ENCODE data around the gene DLG2. TPM values are rescaled to one million over a fixed set of nuclear protein-coding genes. Genes with fewer than 3 reads are reported as not detected.
"Not testable (repeated sequence)": the region's sequence is repeated elsewhere in the genome, so short reads cannot be mapped to it uniquely, and the experiment has no call there.

The DLG2 gene
- total RNA-seq, 1 experiment from 2014 or later: not detected

DNA sequence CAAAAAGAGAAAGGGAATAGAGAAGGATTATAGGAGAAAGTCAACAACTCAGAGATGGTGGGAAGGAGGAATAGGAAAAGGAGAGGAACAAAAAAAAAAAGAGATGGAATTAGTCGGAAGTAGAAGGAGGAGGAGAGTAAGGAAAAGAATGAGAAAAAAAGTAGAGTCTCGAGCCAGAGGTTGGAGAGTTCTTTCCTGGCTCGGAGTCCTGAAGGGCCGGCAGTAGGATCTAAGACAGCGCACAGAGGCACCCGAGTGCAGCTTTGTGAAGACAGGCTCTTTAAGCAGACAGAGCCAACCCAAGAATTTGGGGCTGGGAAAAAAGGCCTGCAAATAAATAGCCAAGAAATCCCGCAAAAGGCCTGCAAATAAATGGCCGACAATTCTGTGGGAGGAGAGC lies 2170.6 kb downstream of the DLG2 start:
- no peak for DNase-seq (ENCODE audit: low read depth, low spot score)
- in situ Hi-C loops (cut with HindIII; ENCODE audit: low pct_unique_long_range_greater_than_20kb, low sequenced_read_pairs): no loop called here

DNA sequence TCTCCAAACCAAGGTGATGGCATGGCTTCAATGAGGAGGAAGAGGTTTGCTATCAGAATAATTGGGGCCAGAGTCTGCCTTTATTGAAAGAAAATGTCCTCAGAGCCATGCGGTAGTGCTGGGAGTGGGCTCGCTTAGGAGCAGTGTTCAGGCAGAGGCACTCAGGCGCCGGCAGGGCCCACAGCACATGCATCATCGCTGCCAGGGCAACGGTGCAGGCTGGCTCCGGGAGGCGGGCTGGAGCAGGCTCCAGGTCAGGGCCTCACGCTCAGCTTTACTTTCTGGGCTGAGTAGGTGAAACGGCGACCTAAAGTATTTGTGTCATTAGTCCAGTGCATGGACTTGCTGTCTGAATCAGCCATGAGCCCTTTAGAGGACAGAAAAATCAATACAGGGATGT lies 2171.1 kb downstream of the DLG2 start:
- in situ Hi-C loops (cut with HindIII; ENCODE audit: low pct_unique_long_range_greater_than_20kb, low sequenced_read_pairs): no loop called here
- no peak for DNase-seq (ENCODE audit: low read depth, low spot score)

DNA sequence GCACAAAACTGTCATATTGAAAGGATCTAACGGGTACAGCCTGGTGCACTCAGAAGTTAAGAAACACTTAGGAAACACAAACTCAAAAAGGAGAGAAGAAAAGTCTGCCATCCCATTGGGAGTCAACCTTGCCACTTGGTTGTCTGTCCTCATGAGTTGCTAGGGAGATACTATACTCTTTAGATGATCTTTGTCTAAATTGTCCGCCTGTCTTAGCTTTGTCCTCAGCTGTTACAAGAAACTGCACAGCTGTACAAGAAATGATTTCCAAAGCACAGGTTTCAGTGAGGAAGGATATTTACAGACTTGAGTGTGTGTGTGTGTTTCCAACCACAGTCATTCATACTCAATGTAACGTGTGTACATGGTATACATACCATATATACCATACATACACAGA lies 2171.8 kb downstream of the DLG2 start:
- no peak for DNase-seq (ENCODE audit: low read depth, low spot score)
- in situ Hi-C loops (cut with HindIII; ENCODE audit: low pct_unique_long_range_greater_than_20kb, low sequenced_read_pairs): no loop called here

DNA sequence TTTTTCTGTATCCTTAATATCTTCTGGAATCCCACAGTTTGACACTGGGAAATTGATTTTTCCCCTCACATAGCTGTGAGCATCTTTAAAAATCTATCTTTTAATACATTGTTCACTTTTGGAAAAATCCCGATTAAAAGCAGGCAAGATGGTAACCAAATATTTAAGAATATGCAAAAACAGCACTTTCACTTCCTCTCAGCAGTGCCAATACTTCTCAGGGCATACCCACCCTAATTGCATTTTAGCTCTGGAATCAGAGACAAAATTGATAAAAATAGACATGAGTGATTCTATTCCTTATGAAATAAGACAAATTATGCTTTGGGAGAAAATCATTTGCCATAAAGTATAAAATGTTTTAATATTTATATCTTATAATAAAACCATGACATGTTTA lies 2172.5 kb downstream of the DLG2 start:
- in situ Hi-C loops (cut with HindIII; ENCODE audit: low pct_unique_long_range_greater_than_20kb, low sequenced_read_pairs): no loop called here
- DNase-seq (ENCODE audit: low read depth, low spot score): no peak

DNA sequence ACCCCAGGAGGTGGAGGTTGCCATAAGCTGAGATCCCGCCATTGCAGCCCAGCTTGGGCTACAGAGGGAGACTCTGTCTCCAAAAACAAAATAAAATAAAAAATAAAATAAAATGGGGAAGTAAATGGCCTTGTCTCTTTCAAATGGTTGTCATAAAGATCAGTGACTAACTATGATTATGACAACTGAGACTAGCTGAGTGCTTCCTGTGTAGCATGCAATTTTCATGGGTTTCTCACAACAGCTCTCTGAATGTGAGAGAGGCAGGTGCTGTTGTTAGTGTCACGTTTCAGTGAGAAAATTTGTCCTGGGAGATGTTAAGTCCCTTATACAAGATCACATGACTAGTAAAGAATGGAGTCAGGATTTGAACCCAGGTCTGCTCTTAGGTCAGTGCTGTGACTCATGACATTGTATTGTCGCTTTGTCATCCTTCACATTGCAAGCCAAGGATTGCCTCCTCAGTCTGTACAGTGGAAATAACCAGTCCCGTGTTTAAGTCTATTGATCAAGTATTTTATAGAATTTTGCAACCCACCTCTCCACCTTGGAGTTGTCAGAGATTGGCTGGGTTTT lies 2177.7 kb downstream of the DLG2 start:
- DNase-seq (ENCODE audit: low read depth, low spot score): no peak
- in situ Hi-C loops (cut with HindIII; ENCODE audit: low pct_unique_long_range_greater_than_20kb, low sequenced_read_pairs): no loop called here

DNA sequence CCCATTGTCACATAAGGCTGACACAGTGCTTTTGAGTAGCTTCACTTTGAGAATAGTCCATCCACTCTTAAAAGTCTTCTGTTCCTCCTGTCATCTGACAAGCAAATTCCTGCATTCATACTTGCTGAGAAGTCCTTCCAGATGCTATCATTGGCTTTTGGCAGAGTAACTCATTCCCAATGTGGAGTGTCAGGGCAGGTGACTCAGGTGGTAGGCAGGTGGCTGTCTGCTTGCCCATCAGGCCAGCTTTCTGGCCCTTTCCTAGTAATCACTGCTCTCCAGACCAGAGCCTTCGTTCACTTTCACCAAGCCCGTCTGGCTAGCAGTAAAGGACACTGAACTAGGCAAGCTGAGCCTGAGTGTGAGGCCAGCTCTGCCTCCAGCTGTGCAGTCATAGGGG lies 2178.5 kb downstream of the DLG2 start:
- no peak for DNase-seq (ENCODE audit: low read depth, low spot score)
- in situ Hi-C loops (cut with HindIII; ENCODE audit: low pct_unique_long_range_greater_than_20kb, low sequenced_read_pairs): no loop called here

DNA sequence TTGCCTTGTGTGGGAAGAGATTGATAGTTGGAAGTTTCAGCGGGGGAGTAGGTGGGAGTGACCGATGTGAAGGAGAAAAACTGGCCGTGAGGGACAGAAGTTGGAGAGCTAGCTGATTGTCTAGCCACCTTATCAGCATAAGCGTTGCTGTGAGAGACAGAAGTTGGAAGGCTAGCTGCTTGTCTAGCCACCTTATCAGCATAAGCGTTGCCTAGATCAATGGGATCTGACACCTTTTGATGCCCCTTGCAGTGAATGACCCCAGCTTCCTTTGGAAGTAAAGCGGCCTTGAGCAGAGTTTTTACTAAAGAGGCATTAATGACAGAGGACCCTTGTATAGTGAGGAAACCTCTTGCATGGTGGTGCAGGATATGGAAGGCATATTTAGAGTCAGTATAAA lies 2183.3 kb downstream of the DLG2 start:
- in situ Hi-C loops (cut with HindIII; ENCODE audit: low pct_unique_long_range_greater_than_20kb, low sequenced_read_pairs); DNase-seq (ENCODE audit: low read depth, low spot score): not testable (repeated sequence)

DNA sequence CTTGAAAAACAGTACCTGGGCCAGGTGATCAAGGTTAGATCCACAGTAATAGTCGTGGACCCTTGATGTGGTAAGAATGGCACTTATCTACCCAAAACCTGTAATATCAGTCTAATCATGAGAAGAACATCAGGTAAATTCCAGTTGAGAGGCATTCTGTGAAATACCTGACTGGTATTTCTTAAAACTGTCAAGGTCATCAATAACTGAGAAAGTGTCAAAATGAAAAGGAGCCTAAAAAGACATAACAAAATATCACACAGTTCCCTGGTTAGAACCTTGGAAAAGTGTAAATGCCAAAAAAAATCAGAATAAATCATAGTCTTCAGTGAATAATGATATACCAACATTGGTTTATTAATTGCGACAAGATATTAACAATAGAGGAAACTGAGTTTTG lies 2185.5 kb downstream of the DLG2 start:
- in situ Hi-C loops (cut with HindIII; ENCODE audit: low pct_unique_long_range_greater_than_20kb, low sequenced_read_pairs): no loop called here
- DNase-seq (ENCODE audit: low read depth, low spot score): no peak

DNA sequence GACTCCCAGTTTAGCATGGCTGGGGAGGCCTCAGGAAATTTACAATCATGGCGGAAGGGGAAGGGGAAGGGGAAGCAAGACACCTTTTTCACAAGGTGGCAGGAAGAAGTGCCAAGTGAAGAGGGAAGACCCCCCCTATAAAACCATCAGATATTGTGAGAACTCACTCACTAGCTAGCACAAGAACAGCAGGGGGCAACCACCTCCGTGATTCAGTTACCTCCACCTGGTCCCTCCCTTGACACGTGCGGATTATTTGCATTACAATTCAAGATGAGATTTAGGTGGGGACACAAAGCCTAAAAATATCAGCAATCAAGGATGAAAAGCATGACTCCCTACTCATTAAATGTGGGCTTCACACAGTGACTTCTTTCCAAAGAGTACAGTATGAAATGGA lies 2186.0 kb downstream of the DLG2 start:
- in situ Hi-C loops (cut with HindIII; ENCODE audit: low pct_unique_long_range_greater_than_20kb, low sequenced_read_pairs): no loop called here
- DNase-seq (ENCODE audit: low read depth, low spot score): no peak

DNA sequence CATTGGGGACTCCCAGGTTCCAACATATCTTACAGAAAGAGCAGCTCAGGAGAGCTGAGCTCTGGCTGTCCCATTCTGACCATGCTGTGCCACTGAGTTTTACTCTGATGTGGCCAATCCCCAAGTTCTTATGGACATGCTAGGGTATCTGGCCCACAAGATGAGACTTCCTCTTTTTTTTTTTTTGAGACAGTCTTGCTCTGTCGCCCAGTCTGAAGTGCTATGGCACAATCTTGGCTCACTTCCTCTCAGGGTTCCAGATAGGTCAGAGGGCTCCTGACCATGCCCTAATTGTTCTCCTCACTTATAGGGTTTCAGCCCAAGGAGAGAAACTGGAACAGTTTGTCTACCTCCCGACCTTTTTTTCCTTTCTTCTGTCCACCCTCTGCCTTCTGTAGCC lies 2188.7 kb downstream of the DLG2 start:
- DNase-seq (ENCODE audit: low read depth, low spot score): no peak
- in situ Hi-C loops (cut with HindIII; ENCODE audit: low pct_unique_long_range_greater_than_20kb, low sequenced_read_pairs): no loop called here

DNA sequence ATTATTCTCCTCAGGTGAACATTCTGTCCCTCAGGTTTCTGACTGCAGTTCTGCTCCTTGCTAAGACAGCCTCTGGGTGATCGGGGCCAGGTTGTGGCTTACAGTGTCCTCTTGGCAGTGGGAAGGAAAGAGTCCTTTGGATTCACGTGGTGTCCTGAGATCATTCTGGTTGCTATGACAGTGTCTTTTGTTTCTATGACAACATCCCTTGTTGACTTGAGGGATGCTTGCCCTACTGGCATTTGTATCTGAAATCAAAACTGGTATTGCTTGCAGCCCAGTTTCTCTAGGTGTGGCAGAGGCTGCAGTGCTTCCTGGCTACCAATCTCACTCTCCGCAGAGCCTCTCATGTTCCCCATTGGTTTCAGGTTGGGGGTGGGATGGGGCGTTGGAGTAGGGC lies 2189.2 kb downstream of the DLG2 start:
- in situ Hi-C loops (cut with HindIII; ENCODE audit: low pct_unique_long_range_greater_than_20kb, low sequenced_read_pairs): no loop called here
- DNase-seq (ENCODE audit: low read depth, low spot score): no peak

DNA sequence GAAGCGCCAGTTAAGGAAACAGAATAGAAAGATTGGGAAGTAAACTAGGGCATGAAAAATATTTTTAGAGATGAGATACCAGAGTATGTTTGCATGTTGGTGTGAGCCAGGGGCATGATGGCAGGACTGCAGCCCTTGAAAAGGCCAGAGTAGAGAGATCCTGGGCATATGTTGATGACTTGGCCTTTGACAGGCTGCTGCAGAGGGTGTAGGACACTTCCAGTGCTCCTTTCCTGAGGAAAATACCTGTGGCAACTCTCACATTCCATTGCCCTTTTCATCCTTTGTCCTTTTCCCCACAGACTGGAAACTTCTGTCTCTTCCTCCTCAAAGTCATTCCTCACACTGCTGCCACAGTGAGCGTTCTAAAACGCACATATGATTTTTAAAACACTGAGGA lies 2190.3 kb downstream of the DLG2 start:
- in situ Hi-C loops (cut with HindIII; ENCODE audit: low pct_unique_long_range_greater_than_20kb, low sequenced_read_pairs): no loop called here

DNA sequence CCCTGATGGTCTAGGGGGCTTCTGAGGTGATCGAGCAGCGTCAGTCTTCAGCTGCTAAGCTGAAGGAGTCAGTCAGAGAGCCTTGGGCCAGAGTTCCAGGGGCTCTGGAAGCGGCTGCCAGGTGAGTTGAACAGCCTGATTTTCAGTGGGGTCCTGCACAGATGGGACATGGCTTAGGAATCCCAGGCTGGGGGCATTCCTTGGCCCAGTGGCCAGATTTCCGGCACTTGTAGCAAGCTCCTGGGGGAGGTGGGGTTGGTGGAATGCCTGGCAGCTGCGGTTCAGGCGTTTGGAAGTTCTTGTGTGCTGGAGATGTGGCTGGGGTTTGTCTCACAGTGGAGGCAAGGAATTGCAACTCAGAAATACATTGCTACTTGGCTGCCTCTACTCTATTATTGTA lies 2192.3 kb downstream of the DLG2 start:
- in situ Hi-C loops (cut with HindIII; ENCODE audit: low pct_unique_long_range_greater_than_20kb, low sequenced_read_pairs); DNase-seq (ENCODE audit: low read depth, low spot score): not testable (repeated sequence)

More for the DNA sequence above, 2190.3 kb downstream of the DLG2 start:
- DNase-seq (ENCODE audit: low read depth, low spot score): no peak

DNA sequence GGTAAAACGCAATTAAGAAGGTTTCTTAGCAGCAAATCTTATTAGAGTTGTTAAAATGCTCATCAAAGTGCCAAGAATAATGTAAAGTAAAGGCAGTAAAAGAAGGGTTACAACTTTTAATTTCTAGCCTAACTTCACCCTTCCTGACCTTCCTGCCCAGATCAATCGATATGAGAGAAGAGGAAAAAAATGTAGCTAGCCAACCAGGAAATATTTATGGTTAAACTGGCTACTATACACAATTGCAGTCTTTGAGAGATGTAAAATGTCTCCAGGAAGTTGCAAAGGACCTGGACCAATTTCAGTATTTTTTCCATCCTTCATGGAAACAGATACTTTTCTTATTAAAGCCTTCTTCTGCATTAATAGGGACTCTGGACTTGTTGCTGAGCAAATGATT lies 2199.2 kb downstream of the DLG2 start:
- DNase-seq (ENCODE audit: low read depth, low spot score): no peak
- in situ Hi-C loops (cut with HindIII; ENCODE audit: low pct_unique_long_range_greater_than_20kb, low sequenced_read_pairs): no loop called here

DNA sequence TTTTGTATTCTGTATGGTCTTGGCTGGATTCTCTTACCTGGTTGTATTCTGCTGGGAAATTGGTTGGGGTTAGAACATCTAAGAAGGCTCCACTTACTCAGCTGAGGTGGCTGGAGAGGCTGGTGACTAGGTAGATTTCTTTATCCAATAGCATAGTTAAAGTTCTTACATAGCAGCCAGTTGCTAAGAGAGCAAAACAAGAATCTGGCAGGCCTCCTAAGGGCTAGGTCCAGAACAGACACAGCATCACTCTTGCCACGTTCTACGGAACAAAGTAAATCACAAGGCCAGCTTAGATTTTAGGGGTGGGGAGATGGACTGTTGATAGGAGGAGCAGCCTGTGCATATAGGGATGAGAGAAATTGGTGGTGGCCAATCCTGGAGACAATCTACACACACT lies 2199.6 kb downstream of the DLG2 start:
- in situ Hi-C loops (cut with HindIII; ENCODE audit: low pct_unique_long_range_greater_than_20kb, low sequenced_read_pairs): no loop called here

DNA sequence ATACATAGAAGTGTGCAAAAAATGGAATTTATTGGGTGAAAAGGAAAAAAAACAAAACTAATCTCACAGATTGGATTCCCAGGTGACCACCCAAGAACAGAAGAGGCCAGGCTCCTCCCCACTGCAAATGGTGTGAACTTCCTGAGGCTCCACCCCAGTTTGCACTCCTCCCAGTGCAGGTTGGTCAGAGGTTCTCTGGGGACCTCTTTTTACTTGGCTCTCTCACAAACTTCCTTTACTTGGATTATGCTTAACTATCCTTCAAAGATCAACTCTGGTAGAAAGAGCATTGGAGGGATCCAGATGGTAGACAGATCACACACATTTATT lies 2202.0 kb downstream of the DLG2 start:
- no peak for DNase-seq (ENCODE audit: low read depth, low spot score)
- in situ Hi-C loops (cut with HindIII; ENCODE audit: low pct_unique_long_range_greater_than_20kb, low sequenced_read_pairs): no loop called here

More for the DNA sequence above, 2199.6 kb downstream of the DLG2 start:
- no peak for DNase-seq (ENCODE audit: low read depth, low spot score)

DNA sequence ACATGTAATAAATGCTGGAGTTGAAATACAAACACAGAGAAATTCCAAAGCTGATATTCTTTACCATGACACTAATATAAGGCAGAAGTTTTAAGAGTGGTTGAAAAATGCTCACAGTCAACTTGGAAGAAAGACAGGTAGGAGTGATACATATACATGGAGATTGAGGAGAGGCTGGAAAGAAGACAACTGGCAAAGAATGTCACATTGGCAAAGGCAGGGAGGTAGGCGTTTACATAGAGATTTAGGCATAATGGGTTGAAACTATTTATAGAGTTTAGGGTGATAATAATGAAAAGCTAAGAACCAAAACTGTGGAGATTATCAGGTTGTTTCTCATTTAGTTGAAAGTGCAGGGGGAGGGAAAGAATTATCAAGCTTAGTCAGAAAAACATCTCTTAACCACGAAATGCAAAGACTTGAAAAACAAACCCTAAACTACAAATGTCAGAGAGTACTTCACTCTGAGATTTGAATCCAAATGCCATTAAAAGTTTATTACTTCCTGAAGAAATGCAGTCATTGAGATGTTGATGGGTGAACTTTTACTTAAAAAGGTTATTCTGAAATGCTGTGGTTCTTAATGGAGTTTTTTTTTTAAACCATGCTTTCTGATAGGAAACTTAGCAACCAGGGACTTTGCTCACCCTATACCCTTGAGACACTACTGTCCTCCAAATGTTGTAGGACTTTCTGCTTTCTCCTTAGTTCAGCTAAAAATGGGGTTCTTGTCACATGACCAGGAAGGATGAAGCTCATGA lies 2202.6 kb downstream of the DLG2 start:
- DNase-seq (ENCODE audit: low read depth, low spot score): no peak
- in situ Hi-C loops (cut with HindIII; ENCODE audit: low pct_unique_long_range_greater_than_20kb, low sequenced_read_pairs): no loop called here

DNA sequence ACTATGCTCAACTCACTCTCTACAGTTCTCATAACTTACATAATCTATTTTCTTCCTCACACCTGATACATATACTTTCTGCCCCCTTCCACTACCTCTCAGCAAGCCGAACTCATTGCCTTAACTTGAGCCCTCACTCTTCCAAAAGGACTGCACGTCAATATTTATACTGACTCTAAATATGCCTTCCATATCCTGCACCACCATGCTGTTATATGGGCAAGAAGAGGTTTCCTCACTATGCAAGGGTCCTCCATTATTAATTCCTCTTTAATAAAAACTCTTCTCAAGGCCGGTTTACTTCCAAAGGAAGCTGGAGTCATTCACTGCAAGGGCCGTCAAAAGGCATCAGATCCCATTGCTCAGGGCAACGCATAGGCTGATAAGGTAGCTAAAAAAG lies 2204.5 kb downstream of the DLG2 start:
- in situ Hi-C loops (cut with HindIII; ENCODE audit: low pct_unique_long_range_greater_than_20kb, low sequenced_read_pairs); DNase-seq (ENCODE audit: low read depth, low spot score): not testable (repeated sequence)
